Epithelial cell of umbilical artery (primary cell): ENCODE results near the gene ZRANB1. TPM values are rescaled to one million over a fixed set of nuclear protein-coding genes. Genes with fewer than 3 reads are reported as not detected.

Source experiments
- total RNA-seq: library from RNA; depleted of rRNA; stranded (reverse); fragments of >200 nt; gene quantifications from 2 replicates; pipeline ENCODE4 v1.2.3, GENCODE V29; 2014

Gene ZRANB1
- 16.9 and 20.8 TPM in 2 replicates for total RNA-seq

GRCh38 chr10:124941823-124942222, at the start of gene ZRANB1:
Gene ZRANB1, plus strand, starts transcription at chr10:124942123. Its CDS starts 371 bp downstream, at chr10:124942494.

Other genes starting within 250 kb of the ZRANB1 start
- gene FAM53B, start 197.7 kb upstream of the ZRANB1 start, total RNA-seq: 14.3 and 17.0 TPM in 2 replicates
- gene EEF1AKMT2, start 150.2 kb upstream of the ZRANB1 start, total RNA-seq: 14.0 and 27.7 TPM in 2 replicates
- 13.3 and 14.3 TPM in 2 replicates for gene ABRAXAS2, start 140.3 kb upstream of the ZRANB1 start, total RNA-seq
- 62.7 and 73.4 TPM in 2 replicates for gene CTBP2, start 218.4 kb downstream of the ZRANB1 start, total RNA-seq